NCI-H510A treated with DMSO at 0.1 percent for 48 hours (cell line): ENCODE data around the gene SNAI3.

Source experiments
- DNase-seq: peaks from one replicate; lab custom pipeline; 2025; lab: John Stamatoyannopoulos, UW

SNAI3 gene

DNA sequence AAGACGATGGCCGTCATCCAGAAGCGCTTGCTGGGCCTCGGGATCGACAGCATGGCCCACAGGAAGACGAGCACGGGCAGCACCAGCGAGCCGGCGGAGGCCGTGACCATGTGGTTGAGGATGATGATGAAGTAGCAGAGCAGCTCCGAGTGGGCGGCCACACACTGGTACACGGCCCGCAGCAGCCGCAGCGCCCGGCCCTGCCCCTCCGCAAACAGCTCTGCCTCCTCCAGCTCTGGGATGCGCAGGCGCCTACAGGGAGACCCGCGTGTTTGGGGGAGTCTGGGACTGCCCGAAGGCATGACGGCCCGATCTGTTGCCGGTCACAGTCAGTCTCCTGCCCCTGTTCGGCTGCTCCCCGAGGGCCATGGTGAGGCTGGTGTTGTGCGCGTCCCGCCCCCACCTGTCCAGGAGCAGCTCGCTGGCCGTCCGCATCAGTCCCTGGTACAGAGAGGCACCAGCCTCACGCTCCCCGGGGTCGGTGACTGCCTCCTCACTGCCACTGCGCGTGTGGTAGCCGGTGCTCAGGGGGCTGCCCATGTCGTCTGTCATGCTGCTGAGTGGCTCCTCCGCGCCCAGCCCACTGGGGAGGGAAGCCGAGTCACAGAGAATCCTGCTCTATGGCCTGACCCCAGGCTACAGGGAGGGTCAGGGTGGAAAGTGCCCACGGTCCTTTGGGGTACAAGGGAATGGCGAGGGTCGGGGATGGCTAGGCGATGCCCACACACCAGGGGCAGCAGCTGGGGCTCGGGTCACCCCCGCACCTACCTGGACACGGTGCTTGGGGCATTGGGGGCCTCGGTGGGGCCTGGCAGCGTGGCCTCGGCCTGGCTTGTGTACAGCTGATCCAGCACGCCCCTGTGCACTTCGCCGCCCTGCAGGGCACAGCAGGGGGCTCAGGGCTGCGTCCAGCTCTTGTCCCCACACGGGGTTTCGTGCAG lies 35.8 kb upstream of the SNAI3 start:
- no peak for DNase-seq

DNA sequence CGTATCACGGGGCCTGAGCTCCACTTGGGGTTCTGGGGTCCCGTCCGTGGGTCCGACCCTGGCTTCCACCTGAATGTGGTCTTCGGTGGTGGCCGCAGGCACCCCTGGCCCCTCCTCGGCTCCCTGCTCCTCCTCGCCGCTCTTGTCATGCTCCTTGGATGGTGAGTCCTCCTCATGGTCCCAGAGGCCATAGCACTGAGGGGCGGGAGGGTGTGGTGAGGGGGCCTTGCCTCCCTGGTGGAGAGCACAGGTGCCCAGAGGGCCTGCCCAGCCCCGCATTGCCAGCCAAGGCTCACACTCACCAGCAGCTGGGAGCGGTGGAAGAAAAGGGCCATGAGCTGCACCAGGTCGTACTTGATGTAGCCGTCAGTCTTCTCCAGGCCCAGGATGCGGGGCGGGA lies 34.9 kb upstream of the SNAI3 start:
- DNase-seq = no peak

DNA sequence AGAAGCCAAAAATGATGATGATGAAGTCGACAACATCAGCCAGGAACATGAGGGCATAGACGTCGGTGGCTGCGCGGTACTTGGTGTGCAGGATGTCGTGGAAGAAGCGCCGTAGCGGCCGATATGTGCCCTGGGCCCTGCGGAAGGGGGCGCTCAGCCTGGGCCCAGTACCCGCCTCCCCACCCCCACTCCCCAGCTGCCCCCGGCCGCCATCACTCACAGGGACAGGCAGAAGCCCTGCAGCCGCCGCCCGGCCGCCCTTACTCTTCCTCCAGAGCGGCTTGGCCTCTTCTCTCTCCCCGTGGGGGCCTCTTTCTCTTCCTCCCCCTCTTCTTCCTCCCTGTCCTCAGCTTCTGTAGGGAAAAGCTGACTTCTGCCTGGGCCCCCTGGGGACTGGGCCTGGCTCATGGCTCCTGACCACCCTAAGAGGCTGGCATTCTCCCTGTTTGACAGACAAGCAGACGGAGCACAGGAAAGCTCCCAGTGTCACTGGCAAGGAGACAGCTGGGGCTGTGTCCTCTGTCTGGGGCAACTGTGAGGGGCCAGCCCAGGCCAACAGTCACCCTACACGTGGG lies 34.2 kb upstream of the SNAI3 start:
- DNase-seq = no peak

DNA sequence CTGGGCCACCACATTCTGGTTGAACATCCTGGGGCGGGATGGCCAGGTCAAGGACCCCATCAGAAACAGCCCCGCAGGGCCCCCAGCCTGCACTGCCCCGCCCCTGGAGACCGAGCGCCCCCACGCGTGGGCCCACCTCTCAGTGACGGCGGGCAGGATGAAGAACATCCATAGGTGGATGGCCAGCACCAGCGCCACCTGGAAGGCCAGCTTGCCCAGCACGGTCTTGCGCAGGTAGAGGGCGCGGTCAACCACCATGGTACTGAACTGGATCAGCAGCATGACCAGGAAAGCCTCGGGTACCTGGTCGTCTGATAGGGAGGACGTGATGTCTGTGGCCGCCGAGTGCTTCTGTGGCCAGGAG lies 33.6 kb upstream of the SNAI3 start:
- DNase-seq = no peak

DNA sequence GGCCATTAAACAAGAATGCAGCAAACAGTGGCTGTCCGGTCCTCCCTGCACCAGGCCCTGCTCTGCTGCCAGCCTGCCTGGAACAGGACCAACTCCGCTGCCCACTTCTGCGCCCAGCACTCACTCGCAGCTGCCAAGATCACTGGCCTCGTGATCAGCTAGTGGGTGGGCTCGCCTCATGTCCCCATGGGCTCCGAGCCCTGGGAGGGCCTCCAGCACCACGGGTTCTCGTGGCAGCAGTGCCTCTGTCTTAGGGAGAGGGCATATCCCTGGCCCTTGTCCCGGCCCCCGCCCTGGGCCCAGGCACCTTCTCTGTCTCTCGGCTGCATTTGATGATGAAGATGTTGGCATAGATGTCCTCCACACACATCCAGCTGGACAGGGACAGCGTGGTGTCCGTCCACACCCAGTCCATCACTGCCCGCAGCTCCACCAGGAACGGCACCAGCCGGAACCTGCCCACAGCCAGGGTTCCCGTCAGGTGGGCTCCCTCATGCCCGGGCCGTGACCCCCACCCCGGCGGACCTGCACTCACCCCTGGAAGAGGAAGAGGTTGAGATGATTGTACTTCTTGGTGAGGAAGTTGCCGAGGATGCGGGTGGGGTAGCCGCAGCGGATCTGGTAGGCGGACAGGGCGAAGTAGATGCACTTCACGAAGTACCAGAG lies 33.1 kb upstream of the SNAI3 start:
- DNase-seq = no peak

DNA sequence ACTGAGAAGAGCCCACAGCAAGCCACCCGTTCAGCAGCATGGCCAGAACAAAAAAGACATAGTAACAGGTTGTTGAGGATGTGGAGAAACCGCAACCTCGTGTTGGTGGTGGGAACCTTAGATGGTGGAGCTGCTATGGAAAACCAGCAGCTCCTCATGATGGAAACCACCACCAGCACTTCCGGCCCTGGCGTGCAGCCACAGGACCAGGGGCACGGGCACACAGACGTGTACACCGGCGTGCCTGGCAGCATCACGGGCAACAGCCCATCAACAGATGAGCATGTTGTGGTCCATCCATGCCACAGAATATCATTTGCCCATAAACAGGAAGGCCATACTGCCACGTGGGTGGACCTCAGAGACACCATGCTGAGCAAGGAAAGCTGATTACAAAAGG lies 31.9 kb upstream of the SNAI3 start:
- DNase-seq = no peak

DNA sequence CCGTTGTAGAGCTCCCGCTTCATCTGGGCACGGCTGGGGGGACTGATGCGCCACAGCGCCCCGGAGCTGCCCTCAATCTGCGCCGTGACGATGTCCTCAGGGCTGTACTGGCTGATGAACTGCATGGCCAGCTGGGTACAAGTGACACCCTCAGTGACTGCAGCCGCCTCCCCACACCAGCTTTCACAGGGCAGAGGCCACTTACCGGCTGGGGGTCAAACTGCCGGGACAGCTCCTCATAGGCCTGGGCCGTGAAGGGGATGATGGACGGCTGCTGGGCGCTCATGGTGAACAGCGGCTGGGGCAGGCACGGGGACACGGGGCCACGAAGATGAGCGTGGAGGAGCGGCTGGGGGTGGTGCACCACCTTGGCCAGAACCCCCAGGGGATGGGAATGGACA lies 30.3 kb upstream of the SNAI3 start:
- no peak for DNase-seq

DNA sequence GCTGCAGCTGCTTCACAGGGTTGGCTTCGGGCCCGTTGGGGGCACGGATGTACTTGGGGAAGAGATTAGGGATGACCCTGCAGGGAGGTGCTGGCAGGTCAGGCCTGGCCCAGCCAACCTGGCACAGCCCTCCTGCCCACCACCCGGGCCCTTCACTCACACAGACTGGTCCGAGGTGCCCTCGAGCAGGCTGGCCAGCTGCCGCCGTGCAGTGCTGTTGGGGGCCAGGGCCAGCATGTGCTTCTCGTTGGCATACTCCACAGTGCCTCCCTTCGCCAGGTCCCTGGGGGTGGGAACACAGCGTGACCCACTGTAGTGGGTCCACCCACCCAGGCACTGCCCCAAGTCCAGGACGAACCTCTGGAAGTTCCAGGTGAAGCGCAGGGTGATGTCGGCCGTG lies 29.9 kb upstream of the SNAI3 start:
- DNase-seq = no peak

DNA sequence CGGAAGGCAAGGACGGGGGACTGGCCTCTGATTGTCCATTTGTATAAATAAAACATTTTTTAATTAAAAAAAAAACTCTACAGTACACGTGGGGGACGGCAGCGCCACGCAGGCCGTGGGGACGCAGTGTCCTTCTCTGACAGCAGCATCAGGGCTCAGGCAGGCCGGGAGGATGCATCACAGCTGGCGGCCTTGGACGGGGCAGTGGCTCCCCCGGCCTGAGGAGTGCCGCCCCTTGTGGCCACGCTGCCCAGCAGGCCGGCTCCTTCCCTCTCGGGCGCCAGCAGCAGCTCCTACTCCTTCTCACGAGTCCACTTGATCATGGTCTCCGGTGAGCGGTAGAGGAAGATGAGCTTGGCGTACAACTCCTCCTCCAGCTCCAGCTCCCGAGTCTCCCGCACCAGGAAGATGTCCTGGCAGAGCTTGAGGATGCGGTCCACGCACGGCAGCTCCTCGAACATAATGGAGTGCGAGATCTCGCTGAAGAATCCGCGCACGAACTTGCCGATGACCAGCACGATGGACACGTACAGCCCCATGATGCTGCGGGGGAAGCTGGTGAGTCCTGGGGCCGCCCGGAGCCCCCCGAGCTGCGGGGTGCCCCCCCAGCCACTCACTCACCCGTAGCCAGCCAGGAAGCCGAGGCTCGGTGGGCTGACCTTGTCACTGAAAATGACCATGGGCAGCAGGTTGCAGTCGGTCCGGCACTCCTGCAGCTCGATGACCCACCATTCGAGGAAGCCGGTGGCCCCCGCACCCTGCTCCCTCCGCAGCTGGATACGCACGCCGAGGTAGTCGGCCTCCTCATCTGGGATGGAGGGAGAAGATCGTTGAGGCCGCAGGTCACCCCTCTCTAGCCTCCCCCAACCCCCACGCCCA lies 29.2 kb upstream of the SNAI3 start:
- no peak for DNase-seq

DNA sequence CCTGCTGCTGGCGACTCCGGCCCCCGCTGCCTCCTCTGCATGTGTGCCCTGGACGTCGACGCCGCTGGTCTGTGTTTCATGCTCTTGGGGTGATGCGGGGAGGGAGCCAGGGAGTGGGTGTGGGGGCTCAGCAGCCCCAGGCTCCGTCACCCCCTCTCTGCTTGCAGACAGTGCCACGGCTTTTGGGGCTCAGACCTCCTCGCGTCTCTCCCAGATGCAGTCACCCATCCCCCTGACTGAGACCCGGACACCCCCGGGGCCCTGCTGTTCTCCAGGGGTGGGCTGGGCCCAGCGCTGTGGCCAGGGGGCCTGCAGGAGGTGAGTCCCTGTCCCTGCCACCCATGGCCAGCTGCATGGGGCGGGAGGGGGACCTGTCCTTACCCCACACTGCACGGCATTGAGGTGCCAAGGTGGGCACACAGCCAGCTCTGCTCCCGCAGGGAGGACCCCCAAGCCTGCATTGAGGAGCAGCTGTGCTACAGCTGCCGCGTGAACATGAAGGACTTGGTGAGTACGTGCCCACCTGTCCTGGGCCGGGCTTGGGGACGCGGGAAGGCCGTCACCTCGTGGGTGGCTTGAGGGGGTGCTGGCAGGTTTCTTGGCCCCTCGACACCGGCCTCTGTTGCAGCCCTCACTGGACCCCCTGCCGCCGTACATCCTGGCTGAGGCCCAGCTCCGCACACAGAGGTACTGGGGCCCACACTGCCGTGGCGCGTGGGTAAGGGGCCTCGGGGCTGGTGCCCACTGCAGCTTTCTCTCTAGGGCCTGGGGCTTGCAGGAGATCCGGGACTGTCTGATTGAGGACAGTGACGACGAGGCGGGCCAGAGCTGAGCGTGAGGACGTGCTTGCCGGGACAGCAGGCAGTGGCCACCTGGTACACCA lies 28.4 kb upstream of the SNAI3 start:
- no peak for DNase-seq

DNA sequence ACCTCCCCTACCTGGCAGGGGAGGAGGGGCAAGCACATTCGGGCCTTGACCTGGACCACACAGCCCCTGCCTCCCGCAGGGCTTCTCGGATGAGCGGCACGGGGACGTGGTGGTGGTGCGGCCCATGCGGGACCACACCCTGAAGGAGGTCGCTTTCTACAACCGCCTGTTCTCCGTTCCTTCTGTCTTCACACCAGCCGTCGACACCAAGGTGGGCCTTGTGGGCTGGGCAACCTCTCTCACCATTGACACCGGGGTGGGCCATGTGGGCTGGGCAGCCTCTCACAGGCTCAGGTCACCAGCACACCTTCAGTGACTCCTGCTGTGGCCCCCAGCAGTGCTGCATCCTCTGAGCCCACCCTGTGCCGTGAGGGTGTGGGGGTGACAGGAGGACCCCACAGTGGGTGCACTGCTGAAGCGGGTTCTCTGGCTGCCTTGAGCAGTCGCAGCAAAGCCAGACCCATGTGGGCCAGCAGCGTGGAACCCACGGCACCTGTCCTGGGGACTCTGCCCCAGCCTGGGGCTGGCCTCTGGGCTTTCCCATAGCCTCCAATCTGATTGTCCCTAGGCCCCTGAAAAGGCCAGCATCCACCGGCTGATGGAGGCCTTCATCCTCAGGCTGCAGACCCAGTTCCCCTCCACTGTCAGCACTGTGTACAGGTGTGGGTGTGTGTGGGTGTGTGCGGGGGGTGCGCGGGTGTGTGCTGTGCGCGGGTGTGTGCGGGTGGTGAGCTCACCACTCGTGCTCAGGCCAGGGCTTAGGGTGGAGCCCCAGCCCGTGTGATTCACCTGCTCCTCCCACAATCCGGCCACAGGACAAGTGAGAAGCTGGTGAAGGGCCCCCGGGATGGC lies 27.5 kb upstream of the SNAI3 start:
- no peak for DNase-seq

DNA sequence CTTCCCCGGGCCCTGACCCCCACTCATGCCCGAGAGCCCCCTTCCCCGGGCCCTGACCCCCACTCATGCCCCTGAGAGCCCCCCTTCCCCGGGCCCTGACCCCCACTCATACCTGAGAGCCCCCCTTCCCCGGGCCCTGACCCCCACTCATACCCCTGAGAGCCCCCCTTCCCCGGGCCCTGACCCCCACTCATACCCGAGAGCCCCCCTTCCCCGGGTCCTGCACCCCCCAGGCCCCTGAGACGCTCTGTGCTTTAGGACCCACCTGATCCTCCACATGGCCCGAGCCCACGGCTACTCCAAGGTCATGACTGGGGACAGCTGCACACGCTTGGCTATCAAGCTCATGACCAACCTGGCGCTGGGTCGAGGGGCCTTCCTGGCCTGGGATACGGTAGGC lies 26.7 kb upstream of the SNAI3 start:
- no peak for DNase-seq

DNA sequence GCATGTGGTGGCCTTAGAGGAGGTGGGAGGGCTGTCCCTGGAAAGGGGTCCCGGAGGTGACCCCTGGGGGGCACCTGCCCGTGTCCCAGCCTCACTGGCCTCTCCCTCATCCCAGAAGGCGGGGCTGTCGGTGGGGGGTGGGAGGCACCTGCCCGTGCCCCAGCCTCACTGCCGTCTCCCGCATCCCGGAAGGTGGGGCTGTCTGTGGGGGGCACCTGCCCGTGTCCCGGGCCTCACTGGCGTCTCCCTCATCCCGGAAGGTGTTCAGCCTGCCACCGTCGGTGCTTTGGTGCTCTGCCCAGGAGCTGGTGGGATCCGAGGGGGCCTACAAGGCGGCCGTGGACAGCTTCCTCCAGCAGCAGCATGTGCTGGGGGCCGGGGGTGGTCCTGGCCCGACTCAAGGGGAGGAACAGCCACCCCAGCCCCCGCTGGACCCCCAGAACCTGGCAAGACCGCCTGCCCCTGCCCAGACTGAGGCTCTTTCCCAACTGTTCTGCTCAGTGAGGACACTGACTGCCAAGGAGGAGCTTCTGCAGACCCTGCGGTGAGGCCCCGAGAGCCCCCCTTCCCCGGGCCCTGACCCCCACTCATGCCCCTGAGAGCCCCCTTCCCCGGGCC lies 26.2 kb upstream of the SNAI3 start:
- no peak for DNase-seq

DNA sequence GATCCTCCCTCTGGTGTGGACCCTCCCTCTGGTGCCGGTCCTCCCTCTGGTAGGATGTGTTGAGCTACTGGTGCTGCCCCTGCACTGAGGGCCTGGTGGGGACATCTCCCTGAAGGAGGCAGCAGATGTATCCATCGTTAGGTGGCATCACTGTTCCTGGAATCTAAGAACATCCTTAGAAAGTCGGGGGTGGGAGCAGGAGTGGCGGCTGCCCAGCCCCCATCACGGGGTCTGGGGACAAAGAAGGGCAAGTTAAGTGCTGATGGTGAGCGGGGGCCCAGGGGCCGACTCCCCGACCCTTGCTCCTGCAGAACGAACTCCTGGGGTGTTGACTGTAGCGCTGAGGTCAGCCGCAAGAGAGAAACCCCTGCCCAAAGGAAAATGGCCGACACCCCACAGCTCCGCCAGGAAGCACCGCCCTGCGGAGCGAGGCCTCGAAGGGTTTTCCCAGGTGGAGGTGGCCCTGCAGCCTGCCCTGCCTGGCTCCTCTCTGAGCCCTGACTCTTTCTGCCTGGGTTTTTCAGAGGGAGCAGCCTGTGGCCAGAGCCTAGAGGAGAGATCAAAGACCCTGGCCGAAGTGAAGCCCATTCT lies 25.5 kb upstream of the SNAI3 start:
- no peak for DNase-seq

DNA sequence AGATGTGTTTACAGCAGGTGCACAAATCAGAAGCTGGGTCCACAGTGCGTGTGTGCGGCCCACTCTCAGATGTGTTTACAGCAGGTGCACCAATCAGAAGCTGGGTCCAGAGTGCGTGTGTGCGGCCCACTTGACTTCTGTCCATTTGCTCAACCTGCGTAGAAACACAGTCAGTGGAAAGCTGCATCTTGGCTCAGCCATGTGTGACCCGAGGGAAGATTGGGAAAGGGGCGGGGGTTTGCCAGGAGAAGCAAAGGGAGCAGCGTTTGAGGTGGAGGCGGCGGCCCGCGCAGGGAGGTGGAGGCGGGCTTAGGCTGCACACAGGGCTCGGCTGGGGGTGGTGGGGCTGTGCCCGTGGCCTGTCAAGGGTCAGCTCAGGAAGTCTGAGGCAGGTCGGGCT lies 24.2 kb upstream of the SNAI3 start:
- DNase-seq = no peak

DNA sequence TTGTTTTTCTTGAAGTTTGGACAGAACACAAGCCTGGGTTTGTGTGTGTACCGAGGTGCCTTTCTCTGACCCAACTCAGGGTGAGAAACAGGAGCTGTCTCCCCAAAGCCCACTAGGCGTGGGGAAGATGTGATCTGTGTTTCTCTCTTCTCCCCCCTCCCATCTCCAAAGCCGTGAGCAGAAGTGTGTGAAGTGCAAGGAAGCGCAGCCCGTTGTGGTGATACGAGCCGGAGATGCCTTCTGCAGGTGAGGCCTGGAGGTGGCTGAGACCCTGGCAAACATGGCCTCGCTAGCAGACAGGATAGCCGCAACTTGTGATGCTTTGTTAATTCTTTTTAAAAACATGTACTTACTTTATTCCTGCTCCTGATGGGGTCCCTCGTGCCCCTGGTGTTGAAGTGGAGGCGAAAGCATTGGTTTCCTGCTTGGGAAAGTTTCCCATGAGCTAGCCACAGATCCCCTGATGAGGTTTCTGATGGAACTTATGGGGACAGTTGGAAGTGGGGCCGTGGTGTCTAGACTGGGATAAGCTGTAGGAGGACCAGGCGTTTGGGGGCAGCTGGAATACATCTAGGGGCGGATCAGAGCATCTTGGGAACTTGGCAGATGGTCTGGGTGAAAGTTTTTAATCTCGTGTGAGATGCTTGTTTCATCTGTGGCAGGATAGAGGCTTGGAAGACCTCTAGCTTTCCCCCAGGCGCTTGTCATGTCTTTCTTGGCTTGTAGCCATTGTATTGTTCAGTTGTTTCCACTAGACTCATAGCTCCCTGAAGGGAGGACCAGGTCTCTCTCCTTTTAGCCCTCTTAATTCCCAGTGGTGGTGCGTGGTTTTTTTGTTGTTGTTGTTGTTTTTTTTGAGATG lies 20.9 kb upstream of the SNAI3 start:
- no peak for DNase-seq

DNA sequence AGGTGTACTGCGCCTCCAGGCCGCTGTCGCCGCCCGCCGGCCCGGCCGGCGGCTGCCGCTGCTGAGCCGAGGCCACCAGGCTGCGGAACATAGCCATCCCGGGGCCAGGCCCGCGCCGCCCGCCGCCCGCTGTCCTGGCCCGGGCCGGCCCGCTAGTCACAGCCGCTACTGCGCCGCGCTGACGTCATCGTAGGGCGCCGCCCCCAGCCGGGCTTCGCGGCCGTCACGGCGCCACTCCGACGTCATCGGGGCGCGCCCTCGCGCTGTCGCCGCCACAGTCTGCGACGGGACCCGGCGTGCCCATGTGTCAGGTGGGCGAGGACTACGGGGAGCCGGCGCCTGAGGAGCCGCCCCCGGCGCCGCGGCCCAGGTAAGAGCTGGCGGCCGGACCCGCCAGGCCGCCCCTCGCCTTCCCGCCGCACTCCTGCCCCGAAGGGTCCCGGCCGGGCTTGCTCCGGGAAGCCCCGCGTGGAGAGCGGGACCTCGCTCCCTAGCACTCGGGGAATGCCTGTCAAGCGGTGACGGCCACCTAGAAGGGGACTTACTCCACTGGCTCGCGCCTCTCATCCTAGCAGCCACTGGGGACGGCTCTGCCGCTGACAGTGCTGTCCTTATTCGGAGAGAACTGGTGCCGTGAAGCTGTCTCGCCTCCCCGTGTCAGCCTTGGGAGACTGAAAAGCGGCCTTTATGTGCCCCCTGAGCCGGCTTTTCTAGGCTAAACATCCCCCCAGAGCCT lies 20.1 kb upstream of the SNAI3 start, which contains the start of the genes CTU2 and RNF166:
CTU2 (plus strand) TSS at position 275 of the 736 bp plus-strand sequence; CDS start at position 303, 28 bp downstream.
RNF166 (minus strand) TSS at position 180 of the 736 bp plus-strand sequence; CDS start at position 97, 83 bp downstream.
- peak; percentile 49 for DNase-seq
